ENCODE results near the gene SLCO3A1. TPM values are rescaled to one million over a fixed set of nuclear protein-coding genes. Genes with fewer than 3 reads are reported as not detected.

The SLCO3A1 gene
- total RNA-seq, 1 experiment from 2014 or later: 10.1 TPM

- H3K9me3 Mint-ChIP-seq (ENCODE audit: unreplicated experiment): no peaks in the 10 kb centered on the region
- intact Hi-C loops (cut with micrococcal nuclease): no loop called here
- H3K27ac Mint-ChIP-seq (ENCODE audit: low read depth, unreplicated experiment): no peak overlapping the region
- POLR2A ChIA-PET: no interaction called here
- CTCF ChIA-PET: interaction anchor here (0.6 to 3.1 kb wide), 22 partner anchors 8 to 1016 kb away, joined by 3 to 24 read pairs (median 3); no protein-coding TSS in a partner anchor
- H3K4me1 Mint-ChIP-seq (ENCODE audit: insufficient read depth, unreplicated experiment): peaks cover 5% of the 10 kb centered on the region
- no peak overlapping the region for H3K4me3 Mint-ChIP-seq (ENCODE audit: unreplicated experiment)
- H3K36me3 Mint-ChIP-seq (ENCODE audit: insufficient read depth, unreplicated experiment): no peaks in the 10 kb centered on the region
- TF ChIP-seq CTCF (IDR thresholded peaks at IDR 0.05; ENCODE audit: unreplicated experiment): no peak
- no TSS peak for BruUV-seq (replicated peaks)
- H3K27me3 Mint-ChIP-seq (ENCODE audit: insufficient read depth, unreplicated experiment): no peaks in the 10 kb centered on the region
- DNase-seq (ENCODE audit: unreplicated experiment): no peak
These were observed 229.7 kb downstream of the SLCO3A1 start for GRCh38 chr15:92083190-92083589.

- H3K27ac Mint-ChIP-seq (ENCODE audit: low read depth, unreplicated experiment): no peak overlapping the region
- CTCF ChIA-PET: interaction anchor here (0.7 to 1.8 kb wide), 2 partner anchors 11 to 1031 kb away, joined by 3 to 7 read pairs; no protein-coding TSS in a partner anchor
- BruUV-seq (replicated peaks): no TSS peak
These were observed 233.7 kb downstream of the SLCO3A1 start for GRCh38 chr15:92087211-92087610.

GRCh38 chr15:92091155-92091734 is 237.7 kb downstream of the SLCO3A1 start:
- H3K9me3 Mint-ChIP-seq (ENCODE audit: unreplicated experiment): no peaks in the 10 kb centered on the region
- no TSS peak for BruUV-seq (replicated peaks)
- peak; percentile 61 for DNase-seq (ENCODE audit: unreplicated experiment)
- POLR2A ChIA-PET: no interaction called here
- H3K4me3 Mint-ChIP-seq (ENCODE audit: unreplicated experiment): no peak overlapping the region
- no peaks in the 10 kb centered on the region for H3K36me3 Mint-ChIP-seq (ENCODE audit: insufficient read depth, unreplicated experiment)
- H3K27me3 Mint-ChIP-seq (ENCODE audit: insufficient read depth, unreplicated experiment): no peaks in the 10 kb centered on the region
- H3K27ac Mint-ChIP-seq (ENCODE audit: low read depth, unreplicated experiment): no peak overlapping the region
- H3K4me1 Mint-ChIP-seq (ENCODE audit: insufficient read depth, unreplicated experiment): no peaks in the 10 kb centered on the region
- intact Hi-C loops (cut with micrococcal nuclease): loop anchor here (10.0 kb wide), 2 partner anchors 294 to 334 kb away; no protein-coding TSS in a partner anchor
- TF ChIP-seq CTCF (IDR thresholded peaks at IDR 0.05; ENCODE audit: unreplicated experiment): peak; percentile 46
- CTCF ChIA-PET: interaction anchor here (0.6 to 4.6 kb wide), 25 partner anchors 9 to 1573 kb away, joined by 3 to 34 read pairs (median 4); no protein-coding TSS in a partner anchor

More at GRCh38 chr15:92087211-92087610, 233.7 kb downstream of the SLCO3A1 start:
- DNase-seq (ENCODE audit: unreplicated experiment): no peak
- intact Hi-C loops (cut with micrococcal nuclease): no loop called here
- no peak overlapping the region for H3K4me3 Mint-ChIP-seq (ENCODE audit: unreplicated experiment)
- no peak for TF ChIP-seq CTCF (IDR thresholded peaks at IDR 0.05; ENCODE audit: unreplicated experiment)
- H3K36me3 Mint-ChIP-seq (ENCODE audit: insufficient read depth, unreplicated experiment): no peaks in the 10 kb centered on the region
- POLR2A ChIA-PET: interaction anchor here (1.0 to 1.4 kb wide), 2 partner anchors 9 to 795 kb away, joined by 3 read pairs; no protein-coding TSS in a partner anchor
- no peaks in the 10 kb centered on the region for H3K4me1 Mint-ChIP-seq (ENCODE audit: insufficient read depth, unreplicated experiment)
- H3K27me3 Mint-ChIP-seq (ENCODE audit: insufficient read depth, unreplicated experiment): no peaks in the 10 kb centered on the region
- H3K9me3 Mint-ChIP-seq (ENCODE audit: unreplicated experiment): no peaks in the 10 kb centered on the region

- CTCF ChIA-PET: interaction anchor here (0.5 to 4.6 kb wide), 12 partner anchors 8 to 1037 kb away, joined by 3 to 34 read pairs (median 4); no protein-coding TSS in a partner anchor
- Mint-ChIP-seq H3K36me3 (ENCODE audit: insufficient read depth, unreplicated experiment) (no peaks in the 10 kb centered on the region), H3K4me3 (ENCODE audit: unreplicated experiment) (no peak overlapping the region), H3K4me1 (ENCODE audit: insufficient read depth, unreplicated experiment) (no peaks in the 10 kb centered on the region), H3K27me3 (ENCODE audit: insufficient read depth, unreplicated experiment) (no peaks in the 10 kb centered on the region), H3K27ac (ENCODE audit: low read depth, unreplicated experiment) (peak overlapping the region; percentile 39), H3K9me3 (ENCODE audit: unreplicated experiment) (no peaks in the 10 kb centered on the region)
- BruUV-seq (replicated peaks): no TSS peak
- POLR2A ChIA-PET: no interaction called here
- intact Hi-C loops (cut with micrococcal nuclease): loop anchor here (10.0 kb wide), 2 partner anchors 292 to 332 kb away; no protein-coding TSS in a partner anchor
- no peak for TF ChIP-seq CTCF (IDR thresholded peaks at IDR 0.05; ENCODE audit: unreplicated experiment)
- DNase-seq (ENCODE audit: unreplicated experiment): no peak
These were observed 239.0 kb downstream of the SLCO3A1 start for GRCh38 chr15:92092289-92093105.
